Forelimb muscle (tissue), 1 donor: Measurements from ENCODE around the gene DIP2A. TPM values are rescaled to one million over a fixed set of nuclear protein-coding genes. Genes with fewer than 3 reads are reported as not detected.

ENCODE experiments used
- DNase-seq: peaks from one replicate; pipeline ENCODE4 v3.0.0-alpha.2; 2013; ENCODE audit warnings: low read depth
- polyA plus RNA-seq: library from polyadenylated mRNA; unstranded; fragments of 120-200 nt; gene quantifications from one replicate; pipeline ENCODE4 v1.2.1, GENCODE V29; 2013; ENCODE audit not compliant: insufficient read length

The DIP2A gene
- polyA plus RNA-seq, 1 donor = 28.9 TPM

DNA sequence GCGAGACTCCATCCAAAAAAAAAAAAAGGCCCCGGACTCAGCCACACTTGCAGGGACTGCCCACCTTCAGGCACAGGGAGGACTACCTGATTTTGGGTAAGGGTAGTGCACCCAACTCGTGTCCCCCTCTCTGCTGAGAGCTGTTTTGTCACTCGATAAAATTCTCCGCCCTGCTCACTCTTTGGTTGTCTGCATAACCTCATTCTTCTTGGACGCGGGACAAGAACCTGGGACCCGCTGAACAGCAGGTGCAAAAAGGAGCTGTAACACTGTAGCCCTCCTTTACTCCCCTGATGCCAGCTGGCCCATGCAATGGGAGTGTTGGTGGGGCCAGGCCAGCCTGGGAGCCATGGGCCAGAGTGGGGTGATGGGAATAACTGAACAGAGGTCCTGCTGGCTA lies 135.6 kb downstream of the DIP2A start:
- no peak for DNase-seq

GRCh38 chr21:46596201-46596600 lies 137.5 kb downstream of the DIP2A start:
- no peak for DNase-seq

- no peak for DNase-seq
Measured at GRCh38 chr21:46597031-46597430, 138.3 kb downstream of the DIP2A start.

DNA sequence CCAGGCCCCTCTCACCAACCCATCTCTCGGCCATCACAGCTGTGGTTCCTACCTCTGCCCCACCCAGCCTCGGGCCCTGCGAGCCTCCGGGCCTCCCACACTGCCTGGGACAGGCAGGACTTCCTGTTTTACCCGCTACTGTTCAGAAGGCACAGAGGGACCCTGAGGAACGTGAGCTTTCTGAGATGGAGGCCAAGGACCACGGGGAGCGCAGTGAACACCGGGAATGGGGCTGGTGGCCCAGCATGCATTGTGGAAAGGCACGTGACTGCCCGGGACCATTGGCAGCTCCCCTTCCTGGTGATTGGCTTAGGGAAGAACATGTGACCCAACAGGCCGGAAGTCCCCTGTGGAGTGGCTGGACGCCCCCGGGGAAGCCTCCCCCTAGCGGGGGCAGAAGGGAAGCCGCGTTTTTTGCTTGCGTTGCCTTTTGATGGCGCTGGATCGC lies 139.2 kb downstream of the DIP2A start:
- DNase-seq = no peak

DNA sequence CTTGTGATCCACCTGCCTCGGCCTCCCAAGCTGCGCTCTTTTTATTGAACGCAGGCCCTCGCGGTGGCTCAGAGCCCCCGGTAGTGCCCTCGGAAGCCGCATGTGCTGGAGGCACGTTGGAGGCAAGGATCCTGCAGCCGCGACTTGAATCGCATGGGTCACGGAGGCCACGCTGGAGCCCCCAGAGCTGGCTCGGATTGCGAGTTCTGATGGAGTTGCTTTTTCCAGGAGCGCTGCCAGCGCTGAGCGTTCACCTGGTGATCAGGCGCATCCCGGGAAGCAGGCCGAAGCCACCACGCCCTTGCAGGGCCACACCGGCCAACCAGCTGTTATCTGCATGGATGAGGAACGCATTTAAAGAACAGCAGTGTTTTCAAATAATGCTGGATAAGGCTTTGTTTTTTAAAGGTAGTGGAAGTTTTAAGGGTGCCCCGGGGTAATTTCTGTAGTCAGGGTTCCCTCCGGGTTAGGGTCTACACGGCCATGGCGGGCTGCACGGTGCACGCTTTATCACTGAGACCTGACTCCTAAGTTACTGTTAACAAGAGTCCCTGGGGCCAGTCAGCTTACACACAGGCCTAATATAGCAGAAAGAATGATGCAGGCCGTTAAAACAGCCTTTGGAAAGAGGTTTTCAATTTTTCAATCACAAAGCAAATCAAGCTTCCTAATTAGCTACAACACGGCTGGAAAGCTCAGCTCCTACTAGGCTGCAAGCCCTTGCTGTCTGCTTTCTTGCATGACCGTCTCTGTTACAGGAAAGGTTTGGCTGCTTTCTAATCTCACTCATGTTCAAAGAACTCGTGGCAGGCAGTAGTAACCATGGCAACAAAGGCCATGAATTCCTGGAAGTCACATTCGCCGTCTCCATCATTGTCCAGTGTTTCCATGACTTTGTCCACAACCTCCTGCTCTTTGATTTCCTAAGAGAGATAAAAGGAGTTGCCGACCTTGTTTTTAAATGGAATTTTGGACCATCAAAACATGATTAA lies 140.2 kb downstream of the DIP2A start:
- peak; percentile 54 for DNase-seq

DNA sequence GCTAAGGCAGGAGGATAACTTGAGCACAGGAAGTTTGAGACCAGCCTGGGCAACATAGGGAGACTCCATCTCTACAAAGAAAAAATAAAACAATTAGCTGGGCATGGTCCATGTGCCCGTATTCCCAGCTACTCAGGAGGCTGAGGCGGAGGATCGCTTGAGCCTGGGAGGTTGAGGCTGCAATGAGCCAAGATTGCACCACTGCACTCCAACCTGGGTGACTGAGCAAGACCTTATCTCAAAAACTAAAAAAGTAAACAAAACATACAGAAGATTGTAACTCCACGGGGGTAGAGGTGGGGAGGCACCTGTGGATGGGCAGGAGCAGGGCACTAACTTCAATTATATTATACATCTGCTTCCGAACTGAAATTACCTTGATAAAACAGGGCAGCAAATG lies 141.6 kb downstream of the DIP2A start:
- no peak for DNase-seq

DNA sequence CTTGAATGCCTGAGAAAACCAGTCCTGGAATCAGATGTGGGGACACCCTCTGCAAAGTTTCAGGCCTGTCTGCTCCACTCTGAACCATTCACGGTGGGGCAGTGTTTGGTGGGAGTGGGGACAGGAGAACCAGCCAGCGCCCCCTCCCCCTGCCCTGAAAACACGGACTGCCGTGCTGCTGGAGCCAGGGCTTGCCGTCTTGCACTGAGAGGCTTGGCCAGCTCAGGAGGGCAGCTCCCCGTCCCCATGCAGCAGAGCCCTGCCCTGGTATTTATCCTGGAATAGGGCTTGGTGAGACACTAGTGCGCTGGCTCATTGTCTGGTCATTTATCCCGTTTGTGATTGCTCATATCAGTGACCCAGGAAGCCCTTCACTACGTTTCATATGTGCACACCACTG lies 142.3 kb downstream of the DIP2A start:
- no peak for DNase-seq

GRCh38 chr21:46603228-46603627 lies 144.5 kb downstream of the DIP2A start:
- no peak for DNase-seq

- DNase-seq = no peak
Measured at GRCh38 chr21:46604329-46604974, 145.8 kb downstream of the DIP2A start.

- no peak for DNase-seq
Measured at GRCh38 chr21:46604975-46605766, 146.5 kb downstream of the DIP2A start, which contains the start of gene S100B. Gene S100B, minus strand, starts transcription at chr21:46605082. Its CDS starts 2,667 bp downstream, at chr21:46602415.

DNA sequence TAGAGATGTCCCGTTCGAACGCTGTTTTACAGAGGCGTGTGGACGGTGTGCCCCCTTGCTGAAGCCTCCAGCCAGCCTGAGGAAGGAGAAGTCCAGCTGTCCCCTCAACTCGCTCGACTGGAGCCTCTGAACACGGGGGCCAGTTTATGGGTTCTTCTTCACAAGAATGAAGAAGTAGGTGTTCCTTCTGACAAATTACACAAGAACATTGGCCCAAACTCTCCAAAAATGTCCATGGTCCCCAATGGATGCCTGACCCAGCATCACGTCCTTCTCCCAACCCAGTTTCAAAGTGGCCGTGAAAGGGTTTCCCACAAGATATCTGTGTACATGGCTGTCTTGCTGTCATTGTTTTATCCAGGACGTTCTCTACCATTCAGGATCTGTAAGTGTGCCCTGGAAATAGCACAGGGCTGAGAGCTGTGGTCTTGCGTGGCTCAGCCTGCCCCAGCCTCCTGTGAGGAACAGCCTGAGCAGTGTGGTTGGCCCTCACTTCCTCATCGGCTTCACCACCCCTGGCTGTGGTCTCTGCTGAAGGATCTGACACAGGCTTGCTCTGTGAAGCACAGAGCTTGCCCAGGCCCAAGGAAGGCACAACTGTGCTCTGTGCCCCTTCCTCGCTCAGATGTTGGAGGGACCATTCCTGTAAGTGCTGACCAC lies 147.2 kb downstream of the DIP2A start:
- DNase-seq = no peak

DNA sequence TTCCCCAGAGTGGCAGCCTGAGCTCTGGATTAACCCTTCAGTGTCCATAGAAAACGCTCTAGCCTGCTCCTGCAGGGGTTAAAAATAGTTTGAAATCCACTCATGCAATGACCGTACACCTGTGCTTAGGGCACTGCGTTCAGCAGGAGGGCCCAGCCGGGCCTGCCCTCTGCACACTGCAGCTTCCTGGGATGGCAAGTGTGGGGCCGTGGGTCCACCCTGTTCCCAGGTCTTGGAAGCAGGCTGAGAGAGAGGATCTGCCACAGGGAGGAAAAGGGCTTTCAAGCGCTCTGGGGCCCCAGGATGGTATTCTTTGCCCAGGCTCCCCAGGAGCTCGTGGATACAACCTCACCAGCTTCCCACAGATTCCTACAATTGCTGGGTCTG lies 147.7 kb downstream of the DIP2A start:
- no peak for DNase-seq

GRCh38 chr21:46607636-46608035 lies 148.9 kb downstream of the DIP2A start:
- no peak for DNase-seq

DNA sequence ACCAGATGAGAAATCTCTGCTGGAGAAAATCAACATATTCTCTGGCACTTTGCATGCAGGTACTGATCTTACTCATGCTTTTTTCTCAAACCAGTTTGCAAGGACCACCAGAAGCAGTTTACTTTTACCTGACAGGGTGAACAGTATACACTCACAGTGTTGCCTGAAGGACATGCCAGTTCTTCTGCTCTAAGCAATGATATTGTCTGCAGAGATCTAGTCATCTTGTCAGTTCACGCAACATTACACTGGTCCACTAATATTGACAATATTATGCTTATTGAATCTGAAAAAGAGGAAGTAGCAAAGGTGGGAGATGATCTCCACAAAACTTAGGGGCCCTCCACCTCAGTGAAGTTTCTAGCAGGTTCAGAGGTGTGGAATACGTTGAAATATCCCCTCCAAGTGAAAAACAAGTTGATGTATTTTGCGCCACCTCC lies 150.0 kb downstream of the DIP2A start:
- no peak for DNase-seq

- DNase-seq = no peak
Measured at GRCh38 chr21:46610018-46610701, 151.5 kb downstream of the DIP2A start.

- no peak for DNase-seq
Measured at GRCh38 chr21:46613391-46613790, 154.7 kb downstream of the DIP2A start.

- no peak for DNase-seq
Measured at GRCh38 chr21:46616050-46616449, 157.4 kb downstream of the DIP2A start.

- DNase-seq = no peak
Measured at GRCh38 chr21:46616656-46617055, 158.0 kb downstream of the DIP2A start.

DNA sequence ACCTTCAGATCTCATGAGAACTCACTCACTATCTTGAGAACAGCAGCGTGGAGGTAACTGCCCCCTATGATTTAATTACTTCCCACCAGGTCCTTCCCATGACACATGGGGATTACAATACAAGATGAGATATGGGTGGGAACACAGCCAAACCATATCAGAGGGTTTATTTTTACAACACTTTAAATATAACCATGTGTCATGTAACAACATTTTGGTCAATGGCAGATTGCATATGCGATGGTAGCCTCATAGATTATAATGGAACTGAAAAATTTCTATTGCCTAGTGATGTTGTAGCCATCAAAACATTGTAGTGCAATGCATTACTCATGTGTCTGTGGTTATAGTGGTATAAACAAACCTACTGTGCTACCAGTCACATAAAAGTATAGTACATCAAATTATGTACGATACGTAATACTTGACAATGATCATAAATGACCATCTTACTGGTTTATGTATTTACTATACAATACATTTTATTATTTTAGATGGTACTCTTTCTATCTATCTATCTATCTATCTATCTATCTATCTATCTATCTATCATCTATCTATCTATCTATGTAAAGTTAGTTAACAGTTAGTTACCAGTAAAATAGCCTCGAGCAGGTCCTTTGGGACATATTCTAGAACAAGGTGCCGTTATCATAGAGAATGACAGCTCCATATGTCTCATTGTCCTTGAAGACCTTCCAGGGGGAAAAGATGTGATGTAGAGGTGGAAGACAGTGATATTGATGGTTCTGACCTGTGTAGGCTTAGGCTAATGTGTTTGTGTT lies 158.8 kb downstream of the DIP2A start:
- no peak for DNase-seq
